HepG2 (cell line): ENCODE measurements around the gene TCF23. TPM values are rescaled to one million over a fixed set of nuclear protein-coding genes. Genes with fewer than 3 reads are reported as not detected.

Experiments
- DDIT3 ChIP-seq: sonication (generic); formaldehyde crosslinking; IDR thresholded peaks from 2 replicates; pipeline ENCODE4 v1.4.0; 2020; ENCODE audit warnings: mild to moderate bottlenecking, missing genetic modification reagents
- EED ChIP-seq: sonication (generic); formaldehyde crosslinking; IDR thresholded peaks from 2 replicates; pipeline ENCODE4 v1.5.0; 2020; ENCODE audit warnings: mild to moderate bottlenecking, missing genetic modification reagents
- KDM3A ChIP-seq: IDR thresholded peaks from 2 replicates; pipeline ENCODE4 v1.6.1; 2018; ENCODE audit warnings: low read depth, missing compliant biosample characterization
- RAD51 ChIP-seq: fragments of 450-650 bp; IDR thresholded peaks from 2 replicates; pipeline ENCODE4 v1.6.1; 2016; ENCODE audit warnings: borderline replicate concordance
- RXRA ChIP-seq: sonication (generic); formaldehyde crosslinking; IDR thresholded peaks from 2 replicates; pipeline ENCODE4 v1.5.1; 2020; ENCODE audit warnings: missing genetic modification reagents
- SOX6 ChIP-seq, 2 experiments: fragments of 450-650 bp in 1 of 2; sonication (generic) in 1 of 2; formaldehyde crosslinking in 1 of 2; IDR thresholded peaks; 2 replicates each; pipeline versions ENCODE4 v1.4.0 to v1.6.1; 2017 to 2020; ENCODE audit warnings: antibody characterized with exemption in 1 of 2, mild to moderate bottlenecking in 1 of 2, missing genetic modification reagents in 1 of 2
- SRSF4 ChIP-seq: fragments of 200-400 bp; formaldehyde crosslinking; IDR thresholded peaks from one replicate; pipeline ENCODE4 v1.6.1; 2018; ENCODE audit warnings: mild to moderate bottlenecking, low read depth, low read length, moderate library complexity; ENCODE audit not compliant: poor library complexity, severe bottlenecking
- ZNF253 ChIP-seq: sonication (generic); formaldehyde crosslinking; IDR thresholded peaks from 2 replicates; pipeline ENCODE4 v1.8.0; 2022; ENCODE audit warnings: mild to moderate bottlenecking, missing genetic modification reagents, borderline replicate concordance
- ZNF331 ChIP-seq: sonication (generic); formaldehyde crosslinking; IDR thresholded peaks from 2 replicates; pipeline ENCODE4 v1.4.0; 2020; ENCODE audit warnings: missing genetic modification reagents
- polyA plus RNA-seq, 8 experiments: library from polyadenylated mRNA; depleted of rRNA in 3 of 8; stranded (reverse) in 7 of 8; unstranded in 1 of 8; fragments of >200 nt; fragmentation: Illumina TruSeq in 4 of 8; extraction: Trizol in 4 of 8; gene quantifications; 2 replicates each; pipeline versions ENCODE4 v1.2.1 to v1.2.3, GENCODE V29; 2011 to 2016; ENCODE audit warnings: low read depth in 4 of 8, missing spikeins in 1 of 8, mixed read lengths in 1 of 8; ENCODE audit not compliant: insufficient read depth in 1 of 8
- total RNA-seq, 5 experiments: library from RNA; depleted of rRNA; stranded (reverse); fragments of >200 nt; fragmentation: Illumina TruSeq; extraction: Trizol; gene quantifications; 2 replicates each; pipeline ENCODE4 v1.2.3, GENCODE V29; 2016; ENCODE audit warnings: low read depth in 1 of 5
- TF ChIP-seq, protein P1 (sequence below), 2 experiments: IDR thresholded peaks; 2 replicates each; pipeline ENCODE4 v1.6.1; 2011 to 2012; ENCODE audit warnings: low read length in 2 of 2, borderline replicate concordance in 1 of 2, low read depth in 1 of 2, mild to moderate bottlenecking in 1 of 2, moderate library complexity in 1 of 2
- TF ChIP-seq, protein P2 (sequence below): sonication (generic); formaldehyde crosslinking; IDR thresholded peaks from 2 replicates; pipeline ENCODE4 v1.5.1; 2020; ENCODE audit warnings: mild to moderate bottlenecking, missing genetic modification reagents, borderline replicate concordance
- TF ChIP-seq, protein P3 (sequence below): sonication (generic); formaldehyde crosslinking; IDR thresholded peaks from 2 replicates; pipeline ENCODE4 v1.4.0; 2020; ENCODE audit warnings: missing genetic modification reagents
- TF ChIP-seq, protein P4 (sequence below): IDR thresholded peaks from 2 replicates; pipeline ENCODE4 v1.6.1; 2016; ENCODE audit warnings: control low read depth

The TCF23 gene
- total and polyA plus RNA-seq, 2 of the 13 experiments (the other 11 are each of a cell fraction or from before 2014, with no cell fraction given): 0.02 to 1.4 TPM

DNA sequence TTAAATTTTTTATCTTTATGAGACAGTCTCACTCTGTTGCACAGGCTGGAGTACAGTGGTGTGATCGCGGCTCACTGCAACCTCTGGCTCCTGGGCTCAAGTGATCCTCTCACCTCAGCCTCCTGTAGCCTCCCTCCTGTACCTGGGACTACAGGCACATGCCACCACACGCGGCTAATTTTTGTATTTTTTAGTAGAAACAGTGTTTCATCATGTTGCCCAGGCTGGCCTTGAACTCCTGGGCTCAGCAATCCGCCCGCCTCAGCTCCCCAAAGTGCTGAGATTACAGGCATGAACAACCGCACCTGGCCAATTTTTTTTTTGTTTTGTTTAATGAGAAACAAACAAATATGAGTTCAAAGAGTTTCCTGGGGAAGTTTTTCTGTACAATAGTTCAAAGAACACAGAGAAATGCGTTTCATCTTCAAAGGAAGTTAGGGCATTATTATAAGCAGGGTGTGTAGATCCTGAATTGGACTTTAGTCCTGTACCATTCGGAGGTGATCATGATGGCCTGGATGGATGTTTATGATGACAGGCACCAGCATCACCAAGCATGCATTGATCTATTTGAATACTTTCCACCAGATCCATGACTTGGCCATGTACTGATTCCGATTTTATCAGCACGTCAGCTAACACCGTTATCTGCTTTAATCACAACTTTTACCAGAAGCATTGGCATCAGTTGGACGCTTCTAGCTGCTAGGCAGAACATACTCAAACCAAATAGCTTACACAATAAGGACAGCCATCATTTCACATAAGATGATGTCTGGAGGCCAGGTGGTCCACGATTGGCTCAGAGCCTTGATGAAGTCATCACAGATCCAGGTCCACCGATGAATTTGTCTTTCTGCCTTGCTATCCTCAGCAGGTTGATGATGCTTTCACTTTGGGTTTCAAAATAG is 28.9 kb downstream of the TCF23 start (continued):
- TF ChIP-seq, protein P1, sequence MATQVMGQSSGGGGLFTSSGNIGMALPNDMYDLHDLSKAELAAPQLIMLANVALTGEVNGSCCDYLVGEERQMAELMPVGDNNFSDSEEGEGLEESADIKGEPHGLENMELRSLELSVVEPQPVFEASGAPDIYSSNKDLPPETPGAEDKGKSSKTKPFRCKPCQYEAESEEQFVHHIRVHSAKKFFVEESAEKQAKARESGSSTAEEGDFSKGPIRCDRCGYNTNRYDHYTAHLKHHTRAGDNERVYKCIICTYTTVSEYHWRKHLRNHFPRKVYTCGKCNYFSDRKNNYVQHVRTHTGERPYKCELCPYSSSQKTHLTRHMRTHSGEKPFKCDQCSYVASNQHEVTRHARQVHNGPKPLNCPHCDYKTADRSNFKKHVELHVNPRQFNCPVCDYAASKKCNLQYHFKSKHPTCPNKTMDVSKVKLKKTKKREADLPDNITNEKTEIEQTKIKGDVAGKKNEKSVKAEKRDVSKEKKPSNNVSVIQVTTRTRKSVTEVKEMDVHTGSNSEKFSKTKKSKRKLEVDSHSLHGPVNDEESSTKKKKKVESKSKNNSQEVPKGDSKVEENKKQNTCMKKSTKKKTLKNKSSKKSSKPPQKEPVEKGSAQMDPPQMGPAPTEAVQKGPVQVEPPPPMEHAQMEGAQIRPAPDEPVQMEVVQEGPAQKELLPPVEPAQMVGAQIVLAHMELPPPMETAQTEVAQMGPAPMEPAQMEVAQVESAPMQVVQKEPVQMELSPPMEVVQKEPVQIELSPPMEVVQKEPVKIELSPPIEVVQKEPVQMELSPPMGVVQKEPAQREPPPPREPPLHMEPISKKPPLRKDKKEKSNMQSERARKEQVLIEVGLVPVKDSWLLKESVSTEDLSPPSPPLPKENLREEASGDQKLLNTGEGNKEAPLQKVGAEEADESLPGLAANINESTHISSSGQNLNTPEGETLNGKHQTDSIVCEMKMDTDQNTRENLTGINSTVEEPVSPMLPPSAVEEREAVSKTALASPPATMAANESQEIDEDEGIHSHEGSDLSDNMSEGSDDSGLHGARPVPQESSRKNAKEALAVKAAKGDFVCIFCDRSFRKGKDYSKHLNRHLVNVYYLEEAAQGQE (IDR thresholded peaks at IDR 0.05; ENCODE audit: borderline replicate concordance in 1 of 2, low read depth in 1 of 2, low read length in 2 of 2): no peak
- TF ChIP-seq, protein P2, sequence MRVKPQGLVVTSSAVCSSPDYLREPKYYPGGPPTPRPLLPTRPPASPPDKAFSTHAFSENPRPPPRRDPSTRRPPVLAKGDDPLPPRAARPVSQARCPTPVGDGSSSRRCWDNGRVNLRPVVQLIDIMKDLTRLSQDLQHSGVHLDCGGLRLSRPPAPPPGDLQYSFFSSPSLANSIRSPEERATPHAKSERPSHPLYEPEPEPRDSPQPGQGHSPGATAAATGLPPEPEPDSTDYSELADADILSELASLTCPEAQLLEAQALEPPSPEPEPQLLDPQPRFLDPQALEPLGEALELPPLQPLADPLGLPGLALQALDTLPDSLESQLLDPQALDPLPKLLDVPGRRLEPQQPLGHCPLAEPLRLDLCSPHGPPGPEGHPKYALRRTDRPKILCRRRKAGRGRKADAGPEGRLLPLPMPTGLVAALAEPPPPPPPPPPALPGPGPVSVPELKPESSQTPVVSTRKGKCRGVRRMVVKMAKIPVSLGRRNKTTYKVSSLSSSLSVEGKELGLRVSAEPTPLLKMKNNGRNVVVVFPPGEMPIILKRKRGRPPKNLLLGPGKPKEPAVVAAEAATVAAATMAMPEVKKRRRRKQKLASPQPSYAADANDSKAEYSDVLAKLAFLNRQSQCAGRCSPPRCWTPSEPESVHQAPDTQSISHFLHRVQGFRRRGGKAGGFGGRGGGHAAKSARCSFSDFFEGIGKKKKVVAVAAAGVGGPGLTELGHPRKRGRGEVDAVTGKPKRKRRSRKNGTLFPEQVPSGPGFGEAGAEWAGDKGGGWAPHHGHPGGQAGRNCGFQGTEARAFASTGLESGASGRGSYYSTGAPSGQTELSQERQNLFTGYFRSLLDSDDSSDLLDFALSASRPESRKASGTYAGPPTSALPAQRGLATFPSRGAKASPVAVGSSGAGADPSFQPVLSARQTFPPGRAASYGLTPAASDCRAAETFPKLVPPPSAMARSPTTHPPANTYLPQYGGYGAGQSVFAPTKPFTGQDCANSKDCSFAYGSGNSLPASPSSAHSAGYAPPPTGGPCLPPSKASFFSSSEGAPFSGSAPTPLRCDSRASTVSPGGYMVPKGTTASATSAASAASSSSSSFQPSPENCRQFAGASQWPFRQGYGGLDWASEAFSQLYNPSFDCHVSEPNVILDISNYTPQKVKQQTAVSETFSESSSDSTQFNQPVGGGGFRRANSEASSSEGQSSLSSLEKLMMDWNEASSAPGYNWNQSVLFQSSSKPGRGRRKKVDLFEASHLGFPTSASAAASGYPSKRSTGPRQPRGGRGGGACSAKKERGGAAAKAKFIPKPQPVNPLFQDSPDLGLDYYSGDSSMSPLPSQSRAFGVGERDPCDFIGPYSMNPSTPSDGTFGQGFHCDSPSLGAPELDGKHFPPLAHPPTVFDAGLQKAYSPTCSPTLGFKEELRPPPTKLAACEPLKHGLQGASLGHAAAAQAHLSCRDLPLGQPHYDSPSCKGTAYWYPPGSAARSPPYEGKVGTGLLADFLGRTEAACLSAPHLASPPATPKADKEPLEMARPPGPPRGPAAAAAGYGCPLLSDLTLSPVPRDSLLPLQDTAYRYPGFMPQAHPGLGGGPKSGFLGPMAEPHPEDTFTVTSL (CRISPR knock-in tag): peak; percentile 94; the same call in 1 of the 2 replicates
- TF ChIP-seq SOX6 (IDR thresholded peaks at IDR 0.05): no peak
- TF ChIP-seq SOX6 (CRISPR knock-in tag; IDR thresholded peaks at IDR 0.05): peak; percentile 99
- no peak for TF ChIP-seq ZNF253 (CRISPR knock-in tag)
- TF ChIP-seq SRSF4: no peak
- TF ChIP-seq, protein P3, sequence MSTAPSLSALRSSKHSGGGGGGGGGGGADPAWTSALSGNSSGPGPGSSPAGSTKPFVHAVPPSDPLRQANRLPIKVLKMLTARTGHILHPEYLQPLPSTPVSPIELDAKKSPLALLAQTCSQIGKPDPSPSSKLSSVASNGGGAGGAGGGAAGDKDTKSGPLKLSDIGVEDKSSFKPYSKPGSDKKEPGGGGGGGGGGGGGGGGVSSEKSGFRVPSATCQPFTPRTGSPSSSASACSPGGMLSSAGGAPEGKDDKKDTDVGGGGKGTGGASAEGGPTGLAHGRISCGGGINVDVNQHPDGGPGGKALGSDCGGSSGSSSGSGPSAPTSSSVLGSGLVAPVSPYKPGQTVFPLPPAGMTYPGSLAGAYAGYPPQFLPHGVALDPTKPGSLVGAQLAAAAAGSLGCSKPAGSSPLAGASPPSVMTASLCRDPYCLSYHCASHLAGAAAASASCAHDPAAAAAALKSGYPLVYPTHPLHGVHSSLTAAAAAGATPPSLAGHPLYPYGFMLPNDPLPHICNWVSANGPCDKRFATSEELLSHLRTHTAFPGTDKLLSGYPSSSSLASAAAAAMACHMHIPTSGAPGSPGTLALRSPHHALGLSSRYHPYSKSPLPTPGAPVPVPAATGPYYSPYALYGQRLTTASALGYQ (CRISPR knock-in tag): peak; percentile 98
- peak; percentile 81 for TF ChIP-seq KDM3A (CRISPR knock-in tag)
- TF ChIP-seq ZNF331: peak; percentile 89
- no peak for TF ChIP-seq RAD51
- TF ChIP-seq, protein P4, sequence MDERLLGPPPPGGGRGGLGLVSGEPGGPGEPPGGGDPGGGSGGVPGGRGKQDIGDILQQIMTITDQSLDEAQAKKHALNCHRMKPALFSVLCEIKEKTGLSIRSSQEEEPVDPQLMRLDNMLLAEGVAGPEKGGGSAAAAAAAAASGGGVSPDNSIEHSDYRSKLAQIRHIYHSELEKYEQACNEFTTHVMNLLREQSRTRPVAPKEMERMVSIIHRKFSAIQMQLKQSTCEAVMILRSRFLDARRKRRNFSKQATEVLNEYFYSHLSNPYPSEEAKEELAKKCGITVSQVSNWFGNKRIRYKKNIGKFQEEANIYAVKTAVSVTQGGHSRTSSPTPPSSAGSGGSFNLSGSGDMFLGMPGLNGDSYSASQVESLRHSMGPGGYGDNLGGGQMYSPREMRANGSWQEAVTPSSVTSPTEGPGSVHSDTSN: no peak
- TF ChIP-seq RXRA: peak; percentile 96
- TF ChIP-seq EED: no peak
- TF ChIP-seq DDIT3 (CRISPR knock-in tag): no peak
